Left cardiac atrium (tissue), 4 donors: Measurements from ENCODE around the gene FCRLA. TPM values are rescaled to one million over a fixed set of nuclear protein-coding genes. Genes with fewer than 3 reads are reported as not detected.
A peak's percentile ranks its signal among the peaks of the same experiment; 100 is the strongest.
"Not testable (repeated sequence)": the region's sequence is repeated elsewhere in the genome, so short reads cannot be mapped to it uniquely, and the experiment has no call there.

Source experiments
- ATAC-seq, 2 donors: fragments of 200-7000 bp; cut with Tn5 transposase; one replicate each; pipeline ENCODE4 v1.9.1; 2020; ENCODE audit warnings: mild to moderate bottlenecking in 2 of 2, moderate library complexity in 2 of 2
- DNase-seq: peaks from one replicate; pipeline ENCODE4 v3.0.0-alpha.2; 2020
- intact Hi-C, 2 donors: fragments of 100-400 bp; cut with DNase I; formaldehyde crosslinking; loops; one replicate each; pipeline versions ENCODE4 v1.14.1 to v1.15.1; 2022 to 2023
- long read RNA-seq: library from polyadenylated mRNA; unstranded; transcript quantifications from one replicate; pipeline ENCODE4 v2.0.0, GENCODE V29; 2021
- total RNA-seq, 2 donors: library from RNA; stranded (reverse); fragmentation: NEBNext Ultra II Directional; extraction: Animal tissue kit (Norgen Biotek cat#: 25700); gene quantifications; one replicate each; pipeline ENCODE4 v1.2.1, GENCODE V29; 2021
- donor health status: DM: no; HTN: yes; CAD: no.
- donor health status: DM: no; HTN: yes; CAD: no; lungs with severe emphysema.
- donor health status: DM: yes; HTN: yes; CAD: no.
- donor health status: Dilated cardiomyopathy.

FCRLA gene, protein sequence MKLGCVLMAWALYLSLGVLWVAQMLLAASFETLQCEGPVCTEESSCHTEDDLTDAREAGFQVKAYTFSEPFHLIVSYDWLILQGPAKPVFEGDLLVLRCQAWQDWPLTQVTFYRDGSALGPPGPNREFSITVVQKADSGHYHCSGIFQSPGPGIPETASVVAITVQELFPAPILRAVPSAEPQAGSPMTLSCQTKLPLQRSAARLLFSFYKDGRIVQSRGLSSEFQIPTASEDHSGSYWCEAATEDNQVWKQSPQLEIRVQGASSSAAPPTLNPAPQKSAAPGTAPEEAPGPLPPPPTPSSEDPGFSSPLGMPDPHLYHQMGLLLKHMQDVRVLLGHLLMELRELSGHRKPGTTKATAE
- under 1 TPM in 1 of 2 donors, not detected in 1; 0.12 TPM for total RNA-seq
- long read RNA-seq, result 0 reads

DNA sequence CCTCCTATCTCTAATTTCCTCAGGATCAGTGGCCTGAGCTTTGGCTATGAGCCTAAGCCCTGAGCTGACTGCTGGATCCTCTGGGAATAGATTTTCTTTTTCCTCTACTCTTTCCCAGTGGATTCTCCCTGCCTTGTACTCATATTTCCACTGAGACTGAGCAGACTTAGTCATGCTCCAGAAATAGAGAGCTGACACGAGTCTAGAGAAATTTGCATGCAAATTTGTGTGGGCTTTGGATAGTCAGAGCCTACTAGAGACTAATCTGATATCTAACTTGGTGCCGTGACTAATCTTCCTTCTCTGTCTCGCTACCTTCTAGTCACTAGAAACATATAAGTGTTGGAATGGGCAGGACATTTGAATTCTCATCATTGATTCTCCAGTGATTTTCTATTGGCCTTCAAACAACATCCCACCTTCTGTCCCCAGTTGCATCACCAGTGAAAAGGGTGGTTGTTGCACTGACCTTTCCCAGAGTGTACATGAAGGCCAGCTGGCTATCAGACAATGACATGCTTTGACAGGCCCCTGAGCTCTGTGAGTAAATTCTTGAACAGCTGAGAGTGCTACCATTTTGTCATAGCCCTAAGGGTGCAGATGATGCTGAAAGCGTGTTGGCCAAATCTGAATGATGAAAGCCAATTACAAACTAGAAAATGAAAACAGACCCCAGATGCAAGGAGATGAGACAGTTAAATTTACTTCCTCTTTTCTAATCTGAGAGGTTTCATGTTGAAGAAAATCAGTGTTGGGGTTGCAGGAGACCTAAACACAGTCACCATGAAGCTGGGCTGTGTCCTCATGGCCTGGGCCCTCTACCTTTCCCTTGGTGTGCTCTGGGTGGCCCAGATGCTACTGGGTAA lies at the start of gene FCRLA:
TSS of gene FCRLA (plus strand) at position 748 of the 866 bp plus-strand sequence. CDS start at position 784, 36 bp downstream.
- peak; percentile 85 to 93 for ATAC-seq
- no peak for DNase-seq
- intact Hi-C loops, result no loop called here

DNA sequence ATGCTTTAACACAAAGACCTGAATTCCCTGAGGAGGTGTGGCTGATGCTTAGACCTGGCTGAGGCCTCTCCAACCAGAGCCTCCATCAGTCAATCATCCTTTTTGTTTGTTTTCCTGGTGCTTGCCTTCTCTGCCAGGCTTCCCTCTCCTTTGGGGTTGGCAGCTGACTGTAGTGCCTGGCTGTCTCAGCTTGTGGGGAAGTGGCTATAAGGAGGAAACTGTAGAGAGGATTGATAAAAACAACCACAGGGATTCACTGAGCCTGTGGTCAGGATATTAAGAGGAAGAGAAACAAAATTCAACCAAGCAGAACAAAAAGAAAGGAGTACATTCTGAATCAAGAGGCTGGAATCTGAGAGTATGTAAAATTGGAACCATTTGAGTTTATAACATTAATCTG lies 48.5 kb upstream of the FCRLA start:
- DNase-seq, intact Hi-C loops: not testable (repeated sequence)
- peak in 1 of 2 donors; percentile 59 for ATAC-seq

DNA sequence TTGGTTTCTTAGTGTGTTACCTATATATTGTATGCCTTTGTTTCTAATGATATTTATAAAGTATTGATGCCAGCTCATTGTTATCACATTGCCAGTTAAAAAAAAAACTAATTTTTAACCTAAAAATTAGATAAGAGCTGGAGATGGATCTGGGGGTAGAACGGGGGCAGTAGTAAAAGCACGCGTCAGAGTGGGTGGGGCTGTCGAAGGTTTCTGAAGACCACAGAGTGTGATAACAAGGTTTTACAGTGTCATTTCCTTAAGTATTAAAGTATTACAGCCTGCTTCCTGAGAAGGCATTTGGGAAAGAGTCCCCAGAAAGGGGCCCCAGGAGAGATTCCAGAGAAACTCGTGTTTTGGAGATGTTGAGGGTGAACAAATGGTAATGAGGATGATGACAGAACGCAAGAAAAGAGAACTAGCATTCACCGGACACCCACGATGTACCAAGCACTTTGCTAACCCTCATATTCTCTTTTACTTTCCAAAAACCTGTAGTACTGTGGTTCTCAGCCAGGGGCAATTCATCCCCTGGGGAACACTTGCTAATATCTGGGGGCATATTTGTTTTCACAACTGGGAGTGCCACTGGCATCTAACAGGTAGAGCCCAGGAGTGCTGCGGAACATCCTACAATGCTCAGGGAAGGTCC lies 45.2 kb upstream of the FCRLA start:
- peak in 1 of 2 donors; percentile 12 for ATAC-seq
- DNase-seq, intact Hi-C loops: not testable (repeated sequence)

DNA sequence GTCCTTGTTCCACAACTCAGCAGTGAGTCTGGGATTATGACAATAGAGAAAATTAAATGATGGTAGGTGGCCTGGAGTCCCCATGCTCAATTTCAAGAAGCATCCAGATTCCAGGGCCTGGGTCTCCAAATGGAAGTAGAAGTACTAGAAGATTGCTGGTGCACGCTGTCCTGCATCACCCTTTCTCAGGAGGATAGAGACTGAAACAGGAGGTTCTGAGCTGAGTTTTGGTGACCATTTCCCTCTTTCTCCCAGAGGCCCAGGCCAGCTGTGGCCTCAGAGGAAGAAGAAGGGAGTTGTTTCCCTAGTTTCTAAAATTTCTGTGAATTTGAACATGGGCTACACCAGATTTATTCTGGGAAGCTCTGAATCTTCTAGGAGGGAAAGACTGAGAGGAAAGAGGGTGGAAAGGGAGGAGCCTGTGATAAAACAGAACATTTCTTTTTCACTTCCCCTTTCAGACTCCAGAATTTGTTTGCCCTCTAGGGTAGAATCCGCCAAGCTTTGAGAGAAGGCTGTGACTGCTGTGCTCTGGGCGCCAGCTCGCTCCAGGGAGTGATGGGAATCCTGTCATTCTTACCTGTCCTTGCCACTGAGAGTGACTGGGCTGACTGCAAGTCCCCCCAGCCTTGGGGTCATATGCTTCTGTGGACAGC lies 44.2 kb upstream of the FCRLA start, which contains the start of gene FCGR2B:
TSS of gene FCGR2B (plus strand) at position 460 of the 656 bp plus-strand sequence. CDS start at position 559, 99 bp downstream.
- peak; percentile 50 to 60 for ATAC-seq
- intact Hi-C loops, DNase-seq: not testable (repeated sequence)

DNA sequence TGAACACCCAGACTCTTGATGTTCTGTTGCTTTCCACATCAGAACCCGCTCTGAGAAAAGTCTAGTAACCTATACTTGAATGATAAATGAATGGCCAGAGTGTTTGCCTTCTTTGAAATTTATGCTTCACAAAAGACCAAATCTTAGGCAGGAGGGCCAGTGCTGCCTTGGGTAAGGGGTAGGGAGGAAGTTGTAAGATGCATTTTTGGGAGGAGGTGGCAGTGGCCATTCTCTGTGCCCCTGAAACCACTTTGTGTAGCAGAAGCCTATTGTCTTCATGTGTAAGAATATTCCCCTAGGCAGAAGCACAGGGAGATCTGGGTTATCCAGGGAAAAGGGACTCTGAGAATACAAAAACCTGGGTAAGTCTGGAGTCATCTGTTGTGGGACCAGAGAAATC lies 43.5 kb upstream of the FCRLA start:
- ATAC-seq, DNase-seq, intact Hi-C loops: not testable (repeated sequence)

DNA sequence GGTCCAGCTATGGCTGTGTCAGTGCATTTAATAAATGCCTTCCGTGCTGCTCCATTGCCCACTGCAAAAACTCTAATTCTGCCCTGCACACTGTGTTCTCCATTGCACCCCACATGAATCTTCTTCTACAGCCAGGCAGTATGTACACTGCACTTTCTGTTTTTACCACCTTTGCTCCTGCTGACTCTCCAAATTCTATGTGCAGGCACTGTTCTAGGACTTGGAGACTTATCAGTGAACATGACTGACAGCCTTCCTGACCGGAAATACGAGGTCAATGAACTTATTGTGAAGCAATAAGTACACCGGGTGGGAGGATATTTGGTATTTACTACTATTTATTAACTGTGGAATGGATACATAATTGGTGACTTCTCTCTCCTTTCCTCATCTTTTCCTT lies 42.3 kb upstream of the FCRLA start:
- DNase-seq, ATAC-seq, intact Hi-C loops: not testable (repeated sequence)

DNA sequence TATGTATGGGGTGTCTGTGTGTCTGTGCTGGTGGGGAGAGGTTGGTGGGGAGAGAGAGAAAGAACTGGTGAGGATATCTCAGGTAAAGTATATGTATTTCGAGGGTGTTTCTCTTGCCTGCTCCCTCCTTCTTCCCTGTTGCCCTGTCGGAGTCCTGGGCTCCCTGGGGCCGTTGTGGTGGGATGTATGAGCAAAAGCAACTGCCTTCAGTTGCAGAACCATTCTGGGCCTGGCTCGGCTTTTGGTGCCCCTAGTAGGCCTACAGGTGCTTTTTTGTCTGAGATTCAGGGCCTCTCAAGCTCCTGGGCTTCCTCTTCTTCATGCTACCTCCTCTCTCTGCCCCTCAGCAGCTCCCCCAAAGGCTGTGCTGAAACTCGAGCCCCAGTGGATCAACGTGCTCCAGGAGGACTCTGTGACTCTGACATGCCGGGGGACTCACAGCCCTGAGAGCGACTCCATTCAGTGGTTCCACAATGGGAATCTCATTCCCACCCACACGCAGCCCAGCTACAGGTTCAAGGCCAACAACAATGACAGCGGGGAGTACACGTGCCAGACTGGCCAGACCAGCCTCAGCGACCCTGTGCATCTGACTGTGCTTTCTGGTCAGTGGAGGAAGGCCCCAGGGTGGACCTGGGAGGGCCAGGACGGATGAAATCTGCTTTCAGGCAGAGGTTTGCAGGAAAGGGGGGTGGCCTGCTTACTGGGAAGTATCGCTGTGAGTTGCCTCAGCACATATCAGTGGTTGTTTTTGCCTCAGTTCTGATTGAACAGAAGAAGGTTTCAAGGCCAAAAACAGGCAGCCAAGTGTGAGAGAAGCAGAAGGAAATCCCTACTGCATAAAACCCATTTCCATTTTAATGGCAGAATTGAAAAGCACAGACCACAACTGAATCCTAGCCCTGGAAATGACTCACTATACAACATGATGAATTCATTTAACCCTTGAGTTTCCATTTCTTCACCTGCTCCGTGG lies 35.7 kb upstream of the FCRLA start:
- intact Hi-C loops, ATAC-seq, DNase-seq: not testable (repeated sequence)

DNA sequence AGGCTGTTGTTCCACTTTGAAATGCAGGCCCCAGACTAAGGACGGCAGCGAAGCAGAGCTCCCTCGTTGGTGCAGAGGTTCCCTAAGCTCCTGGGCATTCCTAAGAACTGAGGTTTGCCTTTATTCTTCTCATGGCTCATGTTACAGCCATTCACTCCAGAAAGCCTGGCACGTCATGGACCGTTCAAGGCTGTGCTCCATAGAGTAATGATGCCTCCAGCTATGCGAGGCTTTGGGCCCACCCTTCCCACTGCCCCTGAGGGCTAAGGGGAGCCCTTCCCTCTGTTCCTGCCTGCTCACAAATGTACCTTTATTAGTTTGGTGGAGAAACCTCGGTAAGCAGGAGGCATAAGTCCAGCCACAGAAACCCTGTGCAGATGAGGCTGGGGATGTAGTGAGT lies 33.6 kb upstream of the FCRLA start:
- ATAC-seq, intact Hi-C loops, DNase-seq: not testable (repeated sequence)

DNA sequence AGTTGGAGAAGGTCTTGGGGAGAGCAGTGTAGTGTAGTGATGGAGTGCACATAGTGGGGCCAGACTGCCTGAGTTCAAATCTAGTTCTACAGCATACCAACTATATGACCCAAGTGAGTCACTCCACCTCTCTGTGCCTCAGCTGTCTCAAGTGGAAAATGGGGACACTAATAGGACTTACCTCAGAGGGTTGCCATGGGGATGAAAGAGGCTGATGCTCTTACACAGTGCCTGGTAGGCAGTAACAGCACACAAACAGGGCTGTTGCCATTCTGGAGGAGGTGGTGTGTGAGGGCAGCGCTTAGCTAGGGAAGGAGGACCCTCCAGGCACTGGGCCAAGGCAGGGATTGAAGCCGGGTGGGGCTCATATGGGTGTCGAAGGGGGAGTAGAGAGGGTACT lies 32.6 kb upstream of the FCRLA start:
- DNase-seq, ATAC-seq, intact Hi-C loops: not testable (repeated sequence)

DNA sequence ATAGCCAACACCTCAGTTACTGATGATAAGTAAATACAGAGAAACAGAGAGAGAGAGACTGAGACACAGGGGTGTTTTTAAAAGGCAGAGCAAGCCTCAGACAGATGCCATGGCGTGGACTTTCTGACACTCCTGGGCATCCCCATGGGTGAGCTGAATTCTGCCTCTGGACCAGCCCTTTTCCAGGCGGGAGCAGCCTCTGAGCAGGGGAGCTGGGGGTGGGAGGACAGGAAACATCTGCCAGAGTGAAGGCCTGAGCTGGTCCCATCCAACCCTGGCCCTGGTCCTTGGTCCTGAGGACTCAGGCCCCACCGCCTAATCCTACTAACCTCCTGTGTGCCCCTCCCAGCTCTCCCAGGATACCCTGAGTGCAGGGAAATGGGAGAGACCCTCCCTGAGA lies 32.1 kb upstream of the FCRLA start:
- DNase-seq, ATAC-seq, intact Hi-C loops: not testable (repeated sequence)

DNA sequence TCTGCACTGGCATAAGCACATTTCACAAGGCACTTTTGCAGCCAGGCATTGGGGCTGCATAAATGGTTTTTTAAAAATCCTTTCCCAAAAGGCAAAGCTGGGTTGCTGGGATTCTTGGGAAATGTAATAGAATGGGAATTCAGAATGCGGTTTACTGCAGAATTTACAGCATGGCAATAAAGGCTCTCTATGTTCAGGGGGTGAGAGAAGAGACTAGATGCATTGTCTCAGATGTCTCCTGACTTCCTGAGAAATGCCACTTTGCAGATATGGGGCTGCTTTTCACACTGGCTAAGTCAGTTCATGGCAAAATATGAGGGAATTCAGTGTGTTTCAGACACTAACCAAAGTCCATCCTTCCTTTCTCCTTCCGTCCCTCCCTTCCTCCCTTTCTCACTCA lies 30.6 kb upstream of the FCRLA start:
- DNase-seq (no peak), ATAC-seq (no peak)
- intact Hi-C loops, result no loop called here

DNA sequence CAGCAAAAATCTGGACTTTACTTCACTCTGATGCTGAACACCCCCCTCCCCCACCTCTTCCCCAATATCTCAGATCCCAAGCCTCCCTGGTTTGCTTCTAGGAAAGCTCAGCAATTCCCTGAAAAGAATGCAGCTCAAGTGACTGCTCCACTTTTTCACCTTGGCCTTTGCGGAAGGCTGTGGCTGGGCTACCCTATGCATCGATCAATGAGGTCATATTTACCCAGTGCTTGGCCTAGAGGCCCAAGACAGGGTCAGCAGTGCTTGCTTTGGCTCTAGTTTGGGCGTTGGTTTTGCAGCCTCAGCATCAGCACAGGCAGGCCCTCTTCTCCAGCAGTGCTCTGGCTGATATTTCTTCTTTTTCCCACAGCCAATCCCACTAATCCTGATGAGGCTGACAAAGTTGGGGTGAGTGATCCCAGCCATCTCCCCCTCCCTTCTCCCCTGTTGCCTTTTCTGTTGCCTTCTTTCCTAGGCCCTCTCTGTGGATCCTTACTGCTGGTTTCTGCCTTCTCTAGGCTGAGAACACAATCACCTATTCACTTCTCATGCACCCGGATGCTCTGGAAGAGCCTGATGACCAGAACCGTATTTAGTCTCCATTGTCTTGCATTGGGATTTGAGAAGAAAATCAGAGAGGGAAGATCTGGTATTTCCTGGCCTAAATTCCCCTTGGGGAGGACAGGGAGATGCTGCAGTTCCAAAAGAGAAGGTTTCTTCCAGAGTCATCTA lies 29.9 kb upstream of the FCRLA start:
- DNase-seq, result no peak
- ATAC-seq, result no peak
- intact Hi-C loops, result no loop called here

DNA sequence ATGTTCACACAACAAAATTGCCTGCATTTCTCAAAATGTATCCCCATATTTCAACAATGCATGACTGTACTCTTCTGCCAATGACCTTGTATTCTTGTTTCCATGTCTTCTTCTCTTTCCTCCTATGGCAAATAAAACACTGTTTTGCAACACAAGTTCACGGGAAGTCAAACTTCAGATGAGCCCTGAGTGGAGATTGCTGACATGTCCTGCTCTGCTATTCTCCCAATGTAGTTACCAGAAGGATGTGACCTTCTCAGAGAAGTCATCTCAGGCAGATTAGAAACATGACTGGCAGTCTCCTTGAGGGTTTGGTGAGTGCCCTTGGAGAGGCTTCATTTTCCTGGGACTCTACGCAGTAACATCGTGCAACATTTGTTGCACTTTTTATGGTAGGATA lies 28.5 kb upstream of the FCRLA start:
- intact Hi-C loops, result no loop called here
- no peak for DNase-seq
- ATAC-seq, result no peak

DNA sequence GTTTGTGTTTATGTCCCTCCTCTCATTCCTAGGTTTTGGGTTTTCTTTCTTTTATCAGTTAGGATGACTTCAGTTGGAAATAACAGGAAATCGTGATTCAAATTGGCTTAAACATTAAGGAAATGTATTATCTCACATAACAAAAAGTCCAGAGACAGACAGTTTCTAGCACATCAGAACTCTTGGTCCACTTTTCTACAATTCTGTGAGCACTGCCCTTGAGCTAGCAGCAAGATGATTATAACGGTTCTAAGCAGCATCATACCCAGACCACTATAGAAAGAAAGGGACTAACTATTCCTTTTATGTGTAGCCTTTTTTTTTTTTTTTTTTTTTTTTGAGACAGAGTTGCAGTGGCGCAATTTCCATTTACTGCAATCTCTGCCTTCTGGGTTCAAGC lies 25.1 kb upstream of the FCRLA start:
- intact Hi-C loops, result no loop called here
- DNase-seq (no peak), ATAC-seq (no peak)

DNA sequence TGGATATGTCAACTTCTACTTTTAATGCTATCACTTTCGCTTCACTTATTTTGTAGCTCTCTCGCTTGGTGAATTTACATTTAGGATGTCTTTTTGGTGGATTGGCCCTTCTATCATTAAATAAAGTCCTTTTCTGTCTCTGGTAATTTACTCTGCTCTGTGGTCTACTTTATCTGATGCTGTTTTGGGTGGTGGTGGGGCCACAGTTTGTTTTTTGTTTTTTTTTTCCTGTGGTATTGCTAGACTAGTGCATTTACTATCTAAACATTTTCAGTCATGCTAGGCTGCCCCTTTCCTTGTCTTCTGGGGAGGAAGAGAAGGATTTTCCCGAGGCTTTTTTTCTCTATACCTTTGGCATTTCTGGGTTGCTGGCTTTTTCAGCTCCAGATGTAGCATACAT lies 18.1 kb upstream of the FCRLA start:
- ATAC-seq (no peak), DNase-seq (no peak)
- intact Hi-C loops, result no loop called here

DNA sequence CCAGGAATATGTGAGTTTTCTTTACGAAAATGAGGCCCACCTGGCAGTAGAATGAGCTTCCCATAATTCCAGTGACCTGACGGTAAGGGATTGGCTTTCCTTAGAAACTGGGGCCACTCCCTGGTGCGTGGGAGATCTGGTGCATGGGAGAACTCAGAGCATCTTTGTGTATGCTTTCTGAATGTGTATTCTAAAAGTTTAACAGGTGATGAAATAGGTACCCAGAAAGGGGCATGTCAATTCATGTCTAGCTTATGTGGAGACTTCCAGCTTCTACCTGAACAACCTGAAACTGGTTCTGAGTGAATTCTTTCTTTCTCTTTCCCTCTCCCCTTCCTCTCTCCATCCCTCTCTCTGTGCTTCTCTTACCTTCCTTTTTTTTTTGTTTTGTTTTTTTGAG lies 15.2 kb upstream of the FCRLA start:
- intact Hi-C loops, result no loop called here
- no peak for DNase-seq
- no peak for ATAC-seq
